HCT116 (cell line): Measurements from ENCODE around the gene AFAP1L2.

ENCODE experiments used
- CTCF ChIP-seq, 3 experiments: fragments of 200-600 bp in 1 of 3; sonication (generic) in 1 of 3; IDR thresholded peaks in 2 of 3; conservative IDR thresholded peaks in 1 of 3; 2 replicates each; pipeline ENCODE4 v1.5.1; 2012 to 2017; ENCODE audit warnings: low read depth in 2 of 3, low read length in 2 of 3, antibody characterized with exemption in 1 of 3, borderline replicate concordance in 1 of 3, control low read depth in 1 of 3, mild to moderate bottlenecking in 1 of 3, mixed read lengths in 1 of 3, mixed run types in 1 of 3, moderate library complexity in 1 of 3; ENCODE audit not compliant: insufficient read depth in 1 of 3
- MAX ChIP-seq: IDR thresholded peaks from 2 replicates; pipeline ENCODE4 v1.6.1; 2012
- POLR2A ChIP-seq: IDR thresholded peaks from 2 replicates; pipeline ENCODE4 v1.7.0; 2011; ENCODE audit warnings: borderline replicate concordance; ENCODE audit not compliant: insufficient read depth, insufficient read length; ENCODE audit errors: extremely low read depth
- RAD21 ChIP-seq: IDR thresholded peaks from 2 replicates; pipeline ENCODE4 v1.6.1; 2012; ENCODE audit warnings: low read depth, mild to moderate bottlenecking

GRCh38 chr10:114284346-114285071, 119.8 kb downstream of the AFAP1L2 start:
- TF ChIP-seq CTCF (IDR thresholded peaks at IDR 0.05 in 2 of 3, conservative IDR thresholded peaks at IDR 0.05 in 1 of 3; ENCODE audit: borderline replicate concordance in 1 of 3, insufficient read depth in 1 of 3, low read depth in 2 of 3, low read length in 2 of 3) (no peak), MAX (no peak), POLR2A (no peak), RAD21 (no peak)
